GM21576 (cell line): ENCODE data around the gene TUBB.
"Not testable (repeated sequence)": the region's sequence is repeated elsewhere in the genome, so short reads cannot be mapped to it uniquely, and the experiment has no call there.

ENCODE experiments used
- ATAC-seq: cut with Tn5 transposase; IDR thresholded peaks from one replicate; pipeline ENCODE4 v1.9.1; 2021; ENCODE audit warnings: mild to moderate bottlenecking, moderate library complexity; ENCODE audit not compliant: unreplicated experiment

The TUBB gene

DNA sequence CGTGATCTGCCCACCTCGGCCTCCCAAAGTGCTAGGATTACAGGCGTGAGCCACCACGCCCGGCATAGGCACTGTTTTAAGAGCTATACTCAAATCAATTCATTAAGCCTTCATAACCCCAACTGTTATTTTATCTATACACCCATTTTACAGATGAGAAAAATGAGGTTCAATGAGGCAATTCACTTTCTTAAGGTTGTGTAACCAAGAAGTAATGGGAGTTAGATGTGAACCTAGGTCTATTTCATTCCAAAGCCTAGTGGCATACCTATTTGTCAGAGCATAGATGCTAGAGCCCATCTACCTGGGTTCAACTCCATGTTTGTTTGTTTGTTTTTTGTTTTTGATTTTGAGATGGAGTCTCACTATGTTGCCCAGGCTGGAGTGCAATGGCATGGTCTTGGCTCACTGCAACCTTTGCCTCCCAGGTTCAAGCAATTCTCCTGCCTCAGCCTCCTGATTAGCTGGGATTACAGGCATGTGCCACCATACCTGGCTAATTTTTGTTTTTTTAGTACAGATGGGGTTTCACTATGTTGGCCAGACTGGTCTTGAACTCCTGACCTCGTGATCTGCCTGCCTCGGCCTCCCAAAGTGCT lies 36.4 kb downstream of the TUBB start:
- not testable (repeated sequence) for ATAC-seq

DNA sequence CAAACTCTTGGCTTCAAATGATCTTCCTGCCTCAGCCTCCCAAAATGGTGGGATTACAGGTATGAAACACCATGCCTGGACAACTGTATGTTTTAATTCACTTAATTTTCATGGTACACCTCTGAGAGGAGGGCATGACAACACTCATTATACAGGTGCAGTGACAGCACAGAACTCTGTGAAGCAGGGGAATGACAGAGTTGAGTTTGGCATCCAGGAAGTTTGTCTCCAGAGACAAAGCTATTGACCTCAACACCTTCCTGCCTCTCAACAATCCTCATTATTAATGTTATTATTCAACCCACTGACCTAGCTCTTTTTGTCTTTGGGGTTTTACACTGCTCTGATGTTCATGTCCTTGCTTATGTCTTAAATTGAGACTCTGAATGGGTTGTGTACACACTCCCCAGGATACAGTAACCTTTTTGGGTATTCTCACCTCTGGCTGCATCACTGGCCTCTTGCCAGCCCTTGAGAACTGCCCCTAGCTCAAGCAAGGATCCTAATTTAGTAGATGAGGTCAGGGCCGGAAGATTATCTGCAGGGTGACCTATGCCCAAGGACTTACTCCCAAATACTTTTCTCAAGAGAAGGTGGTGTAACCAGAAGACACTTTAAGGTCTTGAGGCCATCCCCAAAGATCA lies 37.2 kb downstream of the TUBB start:
- ATAC-seq, result no peak

DNA sequence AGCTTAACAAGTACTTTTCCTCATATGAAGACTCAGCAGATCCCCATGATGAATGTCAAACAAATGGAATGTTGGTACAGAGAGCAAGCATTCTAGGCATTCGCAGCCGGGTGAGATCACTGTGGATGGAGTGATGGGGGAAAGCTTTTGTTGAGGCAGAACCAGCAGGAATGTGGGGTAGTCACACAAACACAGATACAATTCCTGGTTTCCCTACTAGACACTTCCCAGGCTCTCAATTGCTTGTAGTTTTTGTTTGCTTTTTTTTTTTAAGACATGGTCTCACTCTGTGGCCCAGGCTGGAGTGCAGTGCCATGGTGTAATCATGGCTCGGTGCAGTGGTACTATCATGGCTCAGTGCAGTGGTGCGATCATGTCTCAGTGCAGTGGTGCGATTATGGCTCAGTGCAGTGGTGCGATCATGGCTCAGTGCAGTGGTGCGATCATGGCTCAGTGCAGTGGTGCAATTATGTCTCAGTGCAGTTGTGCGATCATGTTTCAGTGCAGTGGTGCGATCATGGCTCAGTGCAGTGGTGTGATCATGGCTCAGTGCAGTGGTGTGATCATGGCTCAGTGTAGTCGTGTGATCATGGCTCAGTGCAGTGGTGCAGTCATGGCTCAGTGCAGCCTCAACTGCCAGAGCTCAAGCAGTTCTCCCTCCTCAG lies 39.6 kb downstream of the TUBB start:
- ATAC-seq, result no peak

DNA sequence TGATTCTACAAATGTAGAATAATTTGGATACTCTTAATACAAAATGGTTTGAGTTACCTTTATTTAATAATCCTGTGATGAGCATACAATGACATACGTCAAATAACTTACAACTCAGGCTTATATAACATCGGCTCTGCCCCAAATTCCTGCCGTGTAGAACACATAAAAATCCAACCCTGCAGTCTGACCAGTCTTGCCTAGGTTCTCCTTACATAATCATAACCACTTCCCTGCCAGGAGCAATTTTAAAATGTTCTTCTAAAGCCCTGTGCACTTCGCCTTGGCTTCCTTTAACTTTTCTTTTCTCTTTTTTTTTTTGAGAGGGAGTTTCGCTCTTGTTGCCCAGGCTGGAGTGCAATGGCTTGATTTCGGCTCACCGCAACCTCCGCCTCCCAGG lies 40.4 kb downstream of the TUBB start:
- ATAC-seq, result no peak

DNA sequence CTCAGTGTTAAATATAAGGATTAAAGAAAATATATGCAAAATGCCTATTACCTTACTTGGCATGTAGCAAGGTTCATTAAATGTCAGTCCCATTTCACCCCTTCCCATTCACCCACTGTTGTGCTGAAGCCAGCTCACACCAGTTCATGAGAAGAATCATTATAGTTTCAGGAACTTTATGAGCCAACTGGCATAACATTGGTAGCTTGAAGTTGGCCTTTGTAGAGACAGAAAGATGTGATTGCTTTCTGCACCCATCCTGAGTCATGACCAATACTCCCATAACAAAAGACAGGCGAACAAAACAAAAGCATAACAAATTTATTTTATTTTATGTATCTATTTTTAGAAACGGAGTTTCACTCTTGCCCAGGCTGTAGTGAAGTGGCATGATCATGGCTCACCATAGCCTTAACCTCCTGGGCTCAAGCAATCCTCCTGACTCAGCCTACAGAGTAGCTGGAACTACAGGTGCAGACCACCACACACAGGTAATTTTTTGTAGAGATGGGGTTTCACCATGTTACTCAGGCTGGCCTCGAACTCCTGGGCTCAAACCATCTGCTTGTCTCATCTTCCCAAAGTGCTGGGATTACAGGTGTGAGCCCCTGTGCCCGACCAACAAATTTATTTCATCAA lies 41.8 kb downstream of the TUBB start:
- ATAC-seq, result no peak

DNA sequence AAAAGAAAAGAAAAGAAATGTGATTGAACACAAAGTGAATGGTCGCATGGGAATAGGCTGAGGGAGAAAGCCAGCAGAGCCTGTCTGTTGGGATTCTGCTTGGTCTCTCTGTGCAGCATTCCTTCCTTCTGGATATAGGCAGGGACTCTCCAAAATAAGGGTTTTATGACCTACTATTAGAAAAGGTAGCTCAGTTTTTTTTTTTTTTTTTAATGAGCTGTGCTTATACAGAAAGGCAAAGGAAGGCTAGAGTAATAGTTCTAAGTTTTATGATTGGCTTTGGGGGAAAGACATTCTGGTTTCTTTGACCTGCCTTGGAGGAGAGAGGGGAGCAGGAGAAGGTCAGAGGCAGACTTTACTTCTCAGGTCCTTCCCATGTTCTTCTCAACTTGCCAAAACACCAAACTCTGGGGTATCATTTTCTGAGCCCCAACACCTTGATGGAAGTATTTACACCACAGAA lies 43.0 kb downstream of the TUBB start:
- no peak for ATAC-seq

DNA sequence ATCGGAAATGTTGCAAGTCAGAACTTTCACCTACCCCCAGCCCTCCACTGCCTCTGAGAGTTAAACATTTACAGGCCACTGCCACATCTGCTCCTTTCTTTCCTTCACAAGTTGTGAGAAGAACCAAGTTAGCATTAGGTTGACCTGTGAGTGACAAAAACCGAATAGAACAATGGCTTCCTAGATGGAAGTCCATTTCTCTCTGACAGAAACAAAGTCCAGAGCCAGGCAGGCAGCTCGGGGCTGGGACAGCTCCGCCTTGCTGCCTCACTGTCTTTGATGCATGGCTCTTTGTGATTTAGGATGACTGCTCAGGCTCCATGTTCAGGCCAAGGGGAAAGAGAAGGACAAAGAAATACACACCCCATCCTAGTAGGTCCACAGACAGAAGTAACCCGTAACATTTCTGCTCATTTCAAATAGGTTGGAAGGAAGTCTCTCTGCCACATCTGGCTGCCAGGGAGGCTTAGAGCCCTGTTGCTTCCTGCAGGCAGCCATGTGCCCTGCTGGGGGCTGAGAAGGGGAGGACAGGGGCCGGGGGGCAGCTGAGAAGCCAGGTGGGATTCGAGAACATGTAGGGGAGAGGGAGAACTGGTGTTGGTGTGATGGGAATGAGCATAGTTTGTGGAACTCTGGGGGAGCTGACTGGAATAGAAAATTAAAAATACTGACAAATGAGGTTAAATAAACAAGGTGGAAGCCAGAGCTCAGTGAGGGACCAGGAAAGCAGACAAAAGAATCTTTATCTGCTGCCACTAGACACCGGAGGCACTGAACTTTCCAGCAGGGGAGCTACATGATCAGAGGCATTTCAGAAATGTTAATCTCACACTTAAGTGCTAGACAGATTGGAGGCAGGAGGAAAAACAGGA lies 43.7 kb downstream of the TUBB start:
- no peak for ATAC-seq

DNA sequence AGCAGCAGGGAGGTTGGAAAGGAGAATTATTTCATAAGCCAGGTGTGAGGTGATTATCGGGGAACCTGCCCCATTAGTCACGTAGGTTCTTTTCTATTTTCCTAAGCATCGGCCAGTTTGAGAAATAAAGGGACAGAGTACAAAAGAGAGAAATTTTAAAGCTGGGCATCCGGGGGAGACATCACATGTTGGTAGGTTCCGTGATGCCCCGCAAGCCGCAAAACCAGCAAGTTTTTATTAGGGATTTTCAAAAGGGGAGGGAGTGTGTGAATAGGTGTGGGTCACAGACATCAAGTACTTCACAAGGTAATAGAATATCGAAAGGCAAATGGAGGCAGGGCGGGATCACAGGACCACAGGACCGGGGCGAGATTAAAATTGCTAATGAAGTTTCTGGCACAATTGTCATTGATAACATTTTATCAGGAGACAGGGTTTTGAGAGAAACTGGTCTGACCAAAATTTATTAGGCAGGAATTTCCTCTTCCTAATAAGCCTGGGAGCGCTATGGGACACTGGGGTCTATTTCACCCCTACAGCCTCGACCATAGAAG lies 44.4 kb downstream of the TUBB start:
- ATAC-seq, result not testable (repeated sequence)

DNA sequence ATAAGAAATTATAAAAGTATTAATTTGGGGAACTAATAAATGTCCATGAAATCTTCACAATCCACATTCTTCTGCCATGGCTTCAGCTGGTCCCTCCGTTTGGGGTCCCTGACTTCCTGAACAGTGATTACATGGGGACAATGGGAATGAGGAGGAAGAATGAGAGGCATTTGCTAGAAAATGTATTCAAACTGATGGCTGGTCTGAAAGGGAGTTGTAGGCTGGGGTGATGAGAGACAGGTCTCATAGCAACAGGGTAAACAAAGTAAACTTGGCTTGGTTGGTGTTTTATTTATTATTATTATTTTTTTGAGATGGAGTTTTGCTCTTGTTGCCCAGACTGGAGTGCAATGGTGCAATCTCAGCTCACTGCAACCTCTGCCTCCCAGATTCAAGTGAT lies 45.3 kb downstream of the TUBB start:
- not testable (repeated sequence) for ATAC-seq

DNA sequence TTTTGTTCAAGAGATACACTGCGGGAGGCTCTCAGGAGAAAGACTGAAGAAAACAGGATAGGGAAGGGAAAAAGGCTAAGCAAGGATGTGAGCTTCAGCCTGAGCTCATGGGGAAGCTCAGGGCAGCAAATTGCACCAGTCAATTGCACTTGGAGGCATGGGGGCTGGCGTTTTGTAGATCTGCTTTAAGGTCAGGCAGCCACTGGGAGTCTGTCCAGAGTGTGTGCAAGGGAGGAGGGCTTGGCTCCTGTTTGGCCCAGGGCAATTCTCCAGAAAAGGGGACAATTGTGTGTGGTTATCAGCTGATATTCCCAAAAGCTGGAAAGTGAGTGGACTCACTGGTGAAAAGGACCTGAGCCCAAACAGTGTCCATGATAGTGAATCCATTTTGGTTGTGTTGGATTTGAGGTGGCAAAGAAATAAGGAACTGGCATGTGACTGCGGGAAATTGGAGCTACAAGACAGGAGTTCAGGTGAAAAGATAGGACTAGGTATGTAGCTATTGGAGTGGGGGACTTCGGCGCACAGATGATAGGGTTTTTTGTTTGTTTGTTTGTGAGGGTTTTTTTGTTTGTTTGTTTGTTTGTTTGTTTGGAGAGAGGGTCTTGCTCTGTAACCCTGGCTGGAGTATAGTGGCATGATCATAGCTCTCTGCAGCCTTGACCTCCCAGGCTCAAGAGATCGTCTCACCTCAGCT lies 46.5 kb downstream of the TUBB start:
- no peak for ATAC-seq

DNA sequence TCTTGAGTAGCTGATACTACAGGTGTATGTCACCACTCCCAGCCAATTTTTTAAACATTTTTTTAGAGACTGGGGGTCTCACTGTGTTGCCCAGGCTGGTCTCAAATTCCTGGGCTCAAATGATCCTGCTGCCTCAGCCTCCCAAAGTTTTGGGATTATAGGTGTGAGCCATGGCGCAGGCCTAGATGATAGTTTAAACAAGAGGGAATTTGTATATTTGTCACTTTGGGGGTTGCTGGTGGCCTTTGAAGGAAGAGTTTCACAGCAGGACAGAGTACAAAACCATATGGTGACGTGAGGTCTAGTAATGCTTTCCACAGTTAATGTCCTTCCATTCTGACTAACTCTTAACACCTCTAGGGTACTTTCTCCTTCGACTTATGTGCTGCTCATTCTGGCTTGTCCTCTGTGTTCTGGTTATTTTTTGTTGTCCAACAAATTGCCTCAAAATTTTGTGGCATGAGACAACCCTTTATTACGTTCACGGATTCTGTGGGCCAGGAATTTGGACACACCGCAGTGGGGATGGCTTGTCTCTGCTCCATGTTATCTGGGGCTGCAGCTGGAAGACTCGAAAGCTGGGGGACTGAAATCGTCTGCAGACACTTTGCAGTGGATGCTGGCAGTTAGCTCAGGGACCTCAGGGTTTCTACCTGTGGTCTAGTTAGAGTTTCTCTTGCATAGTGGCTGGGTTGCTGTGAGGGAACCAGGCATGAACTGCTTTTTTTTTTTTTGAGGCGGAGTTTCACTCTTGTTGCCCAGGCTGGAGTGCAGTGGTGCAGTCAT lies 47.2 kb downstream of the TUBB start:
- peak; percentile 58 for ATAC-seq

DNA sequence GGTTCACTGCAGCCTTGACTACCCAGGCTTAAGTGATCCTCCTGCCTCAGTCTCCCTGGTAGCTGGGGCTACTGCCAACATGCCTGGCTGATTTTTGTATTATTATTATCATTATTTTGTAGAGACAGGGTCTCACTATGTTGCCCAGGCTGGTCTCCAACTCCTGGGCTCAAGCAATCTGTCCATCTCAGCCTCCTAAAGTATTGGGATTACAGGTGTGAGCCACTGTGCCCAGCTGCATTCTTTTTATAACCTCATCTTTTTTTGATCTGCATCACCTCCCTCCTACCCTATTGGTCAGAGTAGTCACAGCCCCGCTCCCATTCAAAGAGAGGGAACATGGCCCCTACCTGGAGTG lies 47.8 kb downstream of the TUBB start:
- ATAC-seq, result no peak

DNA sequence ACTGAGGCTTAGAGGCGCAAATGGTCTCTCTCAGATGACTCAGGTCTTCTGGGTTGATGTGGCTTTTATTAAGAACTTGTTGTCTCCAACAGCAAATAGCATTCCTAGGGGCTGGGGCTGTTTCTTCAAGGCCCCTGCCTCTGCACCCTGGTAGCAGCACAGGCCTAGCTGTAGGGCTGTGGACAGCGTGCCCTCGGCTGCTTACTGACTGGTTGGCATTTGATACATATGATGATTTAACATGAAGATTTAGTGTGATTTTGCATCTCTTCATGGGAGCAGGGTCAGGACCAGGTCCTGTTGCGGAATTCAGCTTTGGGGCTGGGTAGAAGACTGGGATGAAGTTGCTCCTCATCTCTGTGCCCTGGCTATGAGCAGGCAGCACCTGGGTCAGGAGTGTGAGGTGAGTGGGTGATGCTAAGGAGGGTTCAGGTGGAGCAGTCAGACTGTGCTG lies 48.5 kb downstream of the TUBB start:
- ATAC-seq, result no peak

DNA sequence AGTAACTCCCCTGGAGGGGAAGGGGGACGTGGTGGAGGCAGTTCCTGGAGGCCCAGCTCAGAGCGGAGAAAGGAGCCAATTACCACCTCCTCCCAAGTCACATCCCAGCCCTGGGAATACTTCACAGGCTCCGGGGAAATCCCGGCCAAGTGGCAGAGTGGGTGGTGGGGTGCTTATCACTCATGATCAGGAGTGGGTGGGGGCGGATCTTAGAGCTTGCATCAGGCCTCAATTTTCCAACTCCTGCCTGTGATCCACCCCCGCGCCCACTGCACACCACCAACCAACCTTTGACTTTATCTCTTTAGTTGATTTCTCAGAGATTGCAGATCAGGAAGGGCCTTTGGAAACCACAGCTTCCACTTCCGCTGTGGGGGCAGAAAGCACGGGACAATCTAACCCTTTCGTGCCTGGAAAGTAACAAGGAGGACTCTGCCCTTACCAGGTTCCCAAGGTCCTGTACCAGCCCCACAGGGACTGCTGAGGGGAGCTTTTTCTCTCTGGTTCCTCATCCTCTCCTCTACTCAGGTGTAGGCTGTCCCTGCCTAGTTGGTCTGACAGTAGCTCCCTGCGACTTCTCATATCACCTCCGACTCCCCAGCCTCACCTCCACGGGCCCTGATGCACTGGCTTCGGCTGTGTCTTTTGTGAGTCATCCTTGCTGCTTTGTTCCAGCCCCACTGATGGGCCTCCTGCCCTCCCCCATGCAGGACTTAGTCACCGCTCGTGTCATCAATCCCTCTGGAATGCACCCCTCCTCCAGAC lies 49.1 kb downstream of the TUBB start:
- no peak for ATAC-seq

DNA sequence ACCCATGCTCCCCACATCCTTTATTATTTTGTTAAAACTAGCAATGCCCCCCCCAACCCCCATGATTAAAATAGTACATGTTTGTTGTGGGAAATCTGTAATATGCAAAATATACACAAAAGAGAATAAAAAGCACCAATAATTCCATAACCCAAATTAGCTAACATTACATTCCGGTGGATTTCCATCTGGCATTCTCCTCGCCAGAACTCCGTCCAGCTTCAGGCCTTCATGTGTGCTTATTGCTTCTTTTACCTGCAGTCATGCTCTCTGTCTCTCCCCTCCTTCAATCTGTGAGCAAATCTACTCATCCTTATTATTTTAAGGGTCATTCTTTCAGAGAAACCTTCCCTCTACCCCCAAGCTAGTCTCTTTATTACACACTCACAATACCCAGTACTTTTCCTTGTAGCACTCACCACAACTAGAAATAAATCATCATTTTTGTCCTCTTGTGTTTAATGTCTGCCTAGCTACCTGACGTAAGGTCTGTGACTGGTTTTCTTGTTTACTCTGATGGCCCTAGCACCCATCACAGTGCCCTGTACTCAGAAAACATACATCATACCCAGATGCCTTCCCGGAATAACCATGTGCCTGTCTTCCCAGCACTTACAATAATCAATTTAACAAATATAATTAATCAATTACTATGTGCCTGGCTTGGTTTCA lies 49.8 kb downstream of the TUBB start:
- ATAC-seq, result no peak

DNA sequence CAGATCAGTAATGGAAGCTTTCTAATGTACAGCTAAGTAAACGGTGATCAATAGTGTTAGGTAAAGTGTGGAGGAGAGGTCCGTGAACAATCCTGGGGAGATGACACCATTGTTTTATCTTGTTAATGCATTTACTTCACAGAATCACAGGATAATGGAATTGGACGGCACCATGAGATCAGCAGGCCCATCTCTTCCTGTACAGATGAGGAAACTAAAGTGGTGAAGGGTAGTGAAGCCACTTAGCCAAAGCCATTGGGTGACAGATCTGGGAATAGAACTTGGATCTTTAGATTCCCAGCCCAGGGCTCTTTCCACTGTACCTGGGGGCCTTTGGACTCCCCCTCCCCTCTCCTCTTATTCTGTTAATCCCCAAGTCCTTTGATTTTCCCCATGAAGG lies 50.4 kb downstream of the TUBB start:
- ATAC-seq, result no peak

DNA sequence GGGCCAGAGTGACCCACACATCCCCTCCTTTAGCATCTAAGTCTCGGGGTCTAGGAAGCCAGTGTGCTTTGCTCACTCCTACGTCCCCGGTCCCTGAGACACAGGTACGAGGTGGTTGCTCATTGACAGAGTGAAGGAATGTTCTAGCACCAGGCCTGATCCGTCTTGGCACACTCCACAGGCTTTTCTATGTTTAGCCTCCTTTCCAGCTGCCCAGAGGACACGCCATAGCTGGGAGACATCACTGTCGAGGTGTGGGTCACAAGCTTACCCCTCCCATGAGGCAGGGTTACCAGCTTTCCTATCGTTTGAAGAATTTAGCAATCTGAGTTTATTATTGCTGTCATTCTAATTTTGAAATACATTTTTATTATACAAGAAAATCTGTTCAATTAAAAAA lies 54.5 kb downstream of the TUBB start:
- ATAC-seq, result no peak
